ENCODE results near the gene VSIR.

DNA sequence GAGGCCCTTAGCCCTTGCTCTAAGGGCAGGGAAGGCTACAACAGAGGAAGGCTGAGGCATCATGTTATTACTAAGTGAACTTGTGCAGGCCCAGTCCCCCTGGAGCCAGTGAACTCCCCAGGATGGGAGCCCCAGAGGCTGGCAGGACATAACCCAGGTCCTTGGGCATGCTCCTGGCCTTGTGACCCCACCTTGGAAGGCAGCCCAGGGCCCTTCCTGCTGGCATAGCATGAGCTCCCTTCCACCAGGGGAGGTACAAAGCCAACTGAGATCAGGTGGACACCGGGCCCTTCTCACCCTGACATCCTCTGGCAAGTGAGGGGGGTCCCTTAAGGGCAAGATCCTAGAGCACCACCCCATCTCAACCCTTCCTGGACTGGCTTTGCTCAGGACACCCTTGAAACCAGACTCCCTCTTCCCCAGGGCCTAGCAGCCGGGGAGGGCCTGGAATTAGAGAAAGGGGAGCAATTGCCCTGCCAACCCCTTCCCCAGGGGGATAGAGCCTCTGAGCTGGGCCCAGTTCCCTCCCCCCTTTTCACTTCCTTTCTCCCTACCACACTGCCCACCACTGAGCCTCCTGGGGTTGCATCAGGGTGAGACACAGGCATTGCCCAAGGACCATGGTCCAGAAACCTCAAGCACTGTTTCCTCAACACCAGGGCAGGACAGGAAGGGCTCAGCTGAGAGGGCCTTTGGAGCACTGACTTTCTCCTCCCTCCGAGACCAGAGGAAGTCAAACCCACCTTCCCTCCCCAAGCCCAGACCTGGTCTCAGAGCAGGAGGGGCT, 1.8 kb upstream of the VSIR start:
- TF ChIP-seq, protein P1, sequence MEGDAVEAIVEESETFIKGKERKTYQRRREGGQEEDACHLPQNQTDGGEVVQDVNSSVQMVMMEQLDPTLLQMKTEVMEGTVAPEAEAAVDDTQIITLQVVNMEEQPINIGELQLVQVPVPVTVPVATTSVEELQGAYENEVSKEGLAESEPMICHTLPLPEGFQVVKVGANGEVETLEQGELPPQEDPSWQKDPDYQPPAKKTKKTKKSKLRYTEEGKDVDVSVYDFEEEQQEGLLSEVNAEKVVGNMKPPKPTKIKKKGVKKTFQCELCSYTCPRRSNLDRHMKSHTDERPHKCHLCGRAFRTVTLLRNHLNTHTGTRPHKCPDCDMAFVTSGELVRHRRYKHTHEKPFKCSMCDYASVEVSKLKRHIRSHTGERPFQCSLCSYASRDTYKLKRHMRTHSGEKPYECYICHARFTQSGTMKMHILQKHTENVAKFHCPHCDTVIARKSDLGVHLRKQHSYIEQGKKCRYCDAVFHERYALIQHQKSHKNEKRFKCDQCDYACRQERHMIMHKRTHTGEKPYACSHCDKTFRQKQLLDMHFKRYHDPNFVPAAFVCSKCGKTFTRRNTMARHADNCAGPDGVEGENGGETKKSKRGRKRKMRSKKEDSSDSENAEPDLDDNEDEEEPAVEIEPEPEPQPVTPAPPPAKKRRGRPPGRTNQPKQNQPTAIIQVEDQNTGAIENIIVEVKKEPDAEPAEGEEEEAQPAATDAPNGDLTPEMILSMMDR (conservative IDR thresholded peaks at IDR 0.05; ENCODE audit: low read length): no peak
- TF ChIP-seq EZH2phosphoT487 (IDR thresholded peaks at IDR 0.05; ENCODE audit: borderline replicate concordance): no peak
